IPS-15b (cell line): ENCODE measurements around the gene MZT1.
"Not testable (repeated sequence)": the region's sequence is repeated elsewhere in the genome, so short reads cannot be mapped to it uniquely, and the experiment has no call there.

Source experiments
- H3K27me3 ChIP-seq: one replicate; pipeline ENCODE4 v1.6.1; 2013; ENCODE audit warnings: low read length; ENCODE audit not compliant: control insufficient read depth, insufficient read depth
- H3K36me3 ChIP-seq: one replicate; pipeline ENCODE4 v1.6.1; 2013; ENCODE audit warnings: low read length; ENCODE audit not compliant: control insufficient read depth, insufficient read depth
- H3K4me1 ChIP-seq: one replicate; pipeline ENCODE4 v1.6.1; 2013; ENCODE audit warnings: mild to moderate bottlenecking, low read length; ENCODE audit not compliant: control insufficient read depth, insufficient read depth
- H3K4me3 ChIP-seq: one replicate; pipeline ENCODE4 v1.5.1; 2013; ENCODE audit warnings: low read depth, low read length
- H3K9ac ChIP-seq: one replicate; pipeline ENCODE4 v1.6.1; 2013; ENCODE audit warnings: low read depth, mild to moderate bottlenecking, low read length
- H3K9me3 ChIP-seq: one replicate; pipeline ENCODE4 v1.6.1; 2013; ENCODE audit warnings: mild to moderate bottlenecking, low read length; ENCODE audit not compliant: control insufficient read depth, insufficient read depth

Gene MZT1

DNA sequence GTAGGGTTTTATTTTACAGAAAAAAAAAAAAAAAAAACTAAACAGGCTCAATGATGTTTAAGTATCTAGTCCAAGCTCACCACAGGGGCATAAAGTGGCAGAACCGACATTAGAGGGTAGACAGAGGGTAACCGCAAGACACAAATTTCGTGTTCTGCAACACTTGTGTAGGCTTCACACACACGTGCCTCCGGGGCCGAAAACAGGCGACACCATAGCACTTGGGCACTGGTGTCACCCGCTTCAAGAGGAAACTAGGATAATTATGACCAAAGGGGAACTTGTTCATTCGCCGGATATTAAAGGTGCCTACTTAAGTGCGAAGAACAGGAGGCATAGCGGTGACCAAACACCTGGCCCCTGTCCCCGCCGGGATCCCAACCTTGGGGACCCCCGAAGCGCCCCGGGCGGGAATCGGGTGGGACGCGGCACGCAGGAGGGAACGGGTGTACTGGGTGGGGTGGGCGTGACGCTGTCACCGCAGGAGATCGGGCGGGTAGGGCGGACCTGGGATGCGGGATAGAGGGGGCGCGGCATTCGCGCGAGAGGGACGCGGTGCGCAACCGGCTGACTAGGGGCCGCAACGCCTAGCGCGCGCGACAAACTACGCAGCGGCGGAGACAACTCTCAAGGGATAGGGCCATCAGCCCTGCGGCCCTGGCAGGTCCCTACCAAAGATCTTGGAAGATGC, 558 bp downstream of the MZT1 start:
- Histone ChIP-seq H3K4me1 (no peaks in the 10 kb centered on the region), H3K9me3 (no peaks in the 10 kb centered on the region), H3K4me3 (peak overlapping the region; percentile 94), H3K36me3 (peaks cover 3% of the 10 kb centered on the region), H3K27me3 (no peaks in the 10 kb centered on the region), H3K9ac (peak overlapping the region; percentile 67)

DNA sequence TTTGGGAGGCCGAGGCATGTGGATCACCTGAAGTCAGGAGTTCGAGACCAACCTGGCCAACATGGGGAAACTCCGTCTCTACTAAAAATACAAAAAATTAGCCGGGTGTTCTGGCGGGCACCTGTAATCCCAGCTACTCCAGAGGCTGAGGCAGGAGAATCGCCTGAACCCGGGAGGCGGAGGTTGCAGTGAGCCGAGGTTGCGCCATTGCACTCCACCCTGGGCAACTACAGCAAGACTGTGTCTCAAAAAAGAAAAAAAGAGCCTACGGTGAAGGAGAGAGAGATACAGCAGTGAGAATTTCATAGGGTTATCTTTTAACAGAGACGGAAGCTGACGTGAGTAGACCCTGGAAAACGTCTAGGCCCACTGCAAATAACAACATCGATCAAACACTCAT, 1.2 kb downstream of the MZT1 start:
- peak overlapping the region; percentile 94 for H3K4me3 ChIP-seq
- H3K9me3 ChIP-seq, H3K9ac ChIP-seq, H3K4me1 ChIP-seq, H3K36me3 ChIP-seq, H3K27me3 ChIP-seq: not testable (repeated sequence)

DNA sequence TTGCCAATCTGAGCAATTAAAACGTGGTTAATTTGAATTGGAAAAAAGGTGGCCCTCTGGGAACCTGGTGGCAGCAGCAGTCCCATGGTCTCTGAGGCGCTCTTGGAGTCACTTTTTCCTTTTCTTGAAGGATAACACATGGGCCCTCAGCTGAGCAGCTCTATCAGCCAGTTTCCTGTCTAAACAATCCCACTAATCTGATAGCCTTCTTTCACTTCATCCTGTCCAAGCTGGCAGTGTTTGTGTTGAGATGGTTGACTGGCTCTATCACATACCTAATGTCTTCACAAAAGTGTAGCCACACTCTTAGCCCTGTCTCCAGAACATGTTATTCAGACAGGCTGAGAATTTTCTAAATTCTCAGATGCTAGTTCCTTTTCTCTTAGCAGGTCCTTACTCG, 10.7 kb downstream of the MZT1 start:
- Histone ChIP-seq H3K36me3 (peaks cover 6% of the 10 kb centered on the region), H3K9ac (no peak overlapping the region), H3K4me3 (no peak overlapping the region), H3K9me3 (no peaks in the 10 kb centered on the region), H3K4me1 (no peaks in the 10 kb centered on the region), H3K27me3 (no peaks in the 10 kb centered on the region)

DNA sequence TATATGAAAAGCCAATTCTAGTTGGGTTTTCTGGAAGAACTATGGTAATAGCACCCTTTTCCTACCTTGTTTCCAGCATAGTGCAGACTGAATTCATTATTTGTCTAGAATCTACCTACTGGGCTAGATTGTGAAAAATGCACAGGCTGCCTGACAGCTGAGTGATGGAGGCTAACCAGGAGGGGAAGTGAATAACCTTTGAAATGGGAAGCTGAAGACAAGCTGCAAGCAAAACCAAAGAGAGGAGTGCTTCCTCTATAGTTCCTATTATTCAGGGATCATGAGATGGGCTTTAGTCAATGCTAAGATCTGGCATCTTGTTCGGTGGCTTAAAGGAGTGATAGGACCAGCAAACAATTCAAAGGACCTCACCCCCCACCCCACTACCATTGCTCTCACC, 26.9 kb downstream of the MZT1 start:
- H3K27me3 ChIP-seq: no peaks in the 10 kb centered on the region
- no peaks in the 10 kb centered on the region for H3K4me1 ChIP-seq
- H3K9ac ChIP-seq: no peak overlapping the region
- H3K36me3 ChIP-seq: no peaks in the 10 kb centered on the region
- no peak overlapping the region for H3K4me3 ChIP-seq
- H3K9me3 ChIP-seq: no peaks in the 10 kb centered on the region

DNA sequence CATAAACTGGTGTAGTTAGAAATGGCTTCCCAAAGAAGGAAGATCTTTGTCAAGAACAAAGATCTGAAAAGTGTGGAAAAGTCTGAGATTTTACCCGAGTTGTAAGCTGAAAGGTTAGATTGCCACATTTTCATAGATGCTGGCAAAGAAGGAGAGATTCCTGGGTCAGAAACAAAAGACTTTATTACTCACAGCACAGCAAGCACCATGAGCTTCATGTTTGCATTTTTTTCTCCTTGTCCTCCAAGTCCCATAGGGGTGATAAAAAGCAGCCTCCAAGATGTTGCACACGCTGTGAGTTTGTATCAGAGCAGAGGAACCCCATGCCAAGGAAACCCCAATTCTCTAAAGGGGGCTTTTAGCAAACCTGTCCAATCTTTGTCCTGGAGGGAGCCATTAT, 29.3 kb downstream of the MZT1 start:
- Histone ChIP-seq H3K36me3 (no peaks in the 10 kb centered on the region), H3K27me3 (no peaks in the 10 kb centered on the region), H3K9me3 (peaks cover under 1% of the 10 kb centered on the region), H3K4me3 (no peak overlapping the region), H3K9ac (no peak overlapping the region), H3K4me1 (no peaks in the 10 kb centered on the region)

DNA sequence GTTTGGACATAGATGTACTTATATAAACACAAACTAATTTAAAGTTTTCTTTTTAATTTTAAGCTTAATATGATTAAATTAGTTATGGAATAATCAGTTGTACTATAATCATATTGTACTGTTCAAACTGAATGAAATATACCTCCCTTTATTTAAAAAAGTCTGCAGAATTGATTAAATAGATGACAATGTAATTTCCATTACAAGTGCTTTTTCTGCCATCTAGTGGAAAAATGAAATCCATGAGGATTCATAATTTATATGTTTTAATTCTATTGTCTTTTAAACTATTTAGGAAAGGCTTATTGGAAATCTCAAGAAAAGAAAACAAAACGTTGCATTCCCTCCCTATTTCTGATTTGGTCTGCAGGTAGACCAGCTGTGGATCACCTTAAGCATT, 30.9 kb downstream of the MZT1 start:
- no peak overlapping the region for H3K9ac ChIP-seq
- H3K27me3 ChIP-seq: no peaks in the 10 kb centered on the region
- peaks cover 7% of the 10 kb centered on the region for H3K9me3 ChIP-seq
- H3K4me1 ChIP-seq: no peaks in the 10 kb centered on the region
- H3K36me3 ChIP-seq: no peaks in the 10 kb centered on the region
- H3K4me3 ChIP-seq: no peak overlapping the region

DNA sequence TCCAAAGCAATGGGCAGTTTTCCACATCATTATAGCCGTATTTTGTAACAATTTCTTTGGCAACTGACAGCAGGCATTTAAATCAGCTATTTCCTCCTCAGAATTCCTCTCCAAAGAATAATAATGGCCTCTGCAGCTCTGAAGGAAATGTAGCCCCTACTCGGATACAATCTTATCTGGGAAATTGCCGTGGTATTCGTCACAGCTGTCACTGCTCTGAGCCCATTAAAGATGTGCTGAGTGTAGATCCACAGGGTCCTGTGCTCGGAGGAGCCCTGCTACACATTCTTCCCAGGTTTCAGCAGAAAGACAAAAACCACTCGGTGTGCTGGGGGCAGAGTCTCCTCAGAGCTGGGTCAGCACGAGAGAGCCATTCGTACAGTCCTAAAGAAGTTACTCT, 33.1 kb downstream of the MZT1 start:
- H3K4me3 ChIP-seq: no peak overlapping the region
- H3K9me3 ChIP-seq: peaks cover 7% of the 10 kb centered on the region
- no peaks in the 10 kb centered on the region for H3K4me1 ChIP-seq
- no peak overlapping the region for H3K9ac ChIP-seq
- no peaks in the 10 kb centered on the region for H3K36me3 ChIP-seq
- no peaks in the 10 kb centered on the region for H3K27me3 ChIP-seq

DNA sequence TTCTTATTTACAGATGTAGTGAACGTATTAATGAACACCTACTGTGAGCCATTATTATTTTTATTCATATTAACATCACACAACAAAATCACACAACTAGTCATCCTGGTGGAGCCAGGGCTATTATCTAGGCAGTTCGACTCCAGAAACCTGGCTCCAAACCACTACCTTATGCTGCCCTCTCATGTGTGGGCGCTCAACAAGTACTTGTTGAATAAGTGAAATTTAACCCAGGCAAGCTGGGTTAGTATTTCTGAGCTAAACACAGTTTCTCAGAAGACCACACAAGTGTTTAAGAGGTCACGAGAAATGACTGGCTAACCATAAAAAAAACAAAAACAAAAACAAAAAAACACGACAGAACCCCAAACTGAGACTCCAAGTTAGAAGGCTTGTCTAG, 33.6 kb downstream of the MZT1 start:
- Histone ChIP-seq H3K9me3 (peaks cover 7% of the 10 kb centered on the region), H3K36me3 (no peaks in the 10 kb centered on the region), H3K9ac (no peak overlapping the region), H3K4me3 (no peak overlapping the region), H3K4me1 (no peaks in the 10 kb centered on the region), H3K27me3 (no peaks in the 10 kb centered on the region)

DNA sequence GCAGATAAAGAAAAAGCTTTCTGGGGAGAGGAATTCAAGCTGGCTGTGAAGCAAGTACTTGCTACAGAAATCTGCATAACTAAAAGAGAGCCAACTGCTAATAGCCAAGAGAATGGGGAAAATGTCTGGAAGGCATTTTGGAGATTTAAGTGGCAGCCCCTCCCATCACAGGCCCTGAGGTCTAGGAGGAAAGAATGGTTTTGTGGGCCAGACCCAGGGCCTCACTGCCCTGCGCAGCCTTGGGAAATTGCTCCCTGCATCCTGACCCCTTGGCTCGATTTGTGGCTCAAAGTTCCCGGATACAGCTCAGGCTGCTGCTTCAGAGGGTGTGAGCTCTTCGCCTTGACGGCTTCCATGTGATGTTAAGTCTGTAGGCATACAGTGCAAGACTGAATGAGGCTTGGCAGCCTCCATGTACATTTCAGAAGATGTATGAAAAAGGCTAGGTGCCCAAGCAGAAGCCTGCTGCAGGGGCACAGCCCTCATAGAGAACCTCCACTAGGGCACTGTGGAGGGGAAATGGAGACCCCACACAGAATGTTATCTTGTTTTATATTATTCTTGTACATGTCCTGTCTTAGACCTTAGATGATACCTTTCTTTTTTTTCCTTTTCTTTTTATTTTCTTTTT, 34.4 kb downstream of the MZT1 start:
- Histone ChIP-seq H3K36me3 (no peaks in the 10 kb centered on the region), H3K27me3 (no peaks in the 10 kb centered on the region), H3K9ac (no peak overlapping the region), H3K4me3 (no peak overlapping the region), H3K4me1 (no peaks in the 10 kb centered on the region), H3K9me3 (peaks cover 7% of the 10 kb centered on the region)

DNA sequence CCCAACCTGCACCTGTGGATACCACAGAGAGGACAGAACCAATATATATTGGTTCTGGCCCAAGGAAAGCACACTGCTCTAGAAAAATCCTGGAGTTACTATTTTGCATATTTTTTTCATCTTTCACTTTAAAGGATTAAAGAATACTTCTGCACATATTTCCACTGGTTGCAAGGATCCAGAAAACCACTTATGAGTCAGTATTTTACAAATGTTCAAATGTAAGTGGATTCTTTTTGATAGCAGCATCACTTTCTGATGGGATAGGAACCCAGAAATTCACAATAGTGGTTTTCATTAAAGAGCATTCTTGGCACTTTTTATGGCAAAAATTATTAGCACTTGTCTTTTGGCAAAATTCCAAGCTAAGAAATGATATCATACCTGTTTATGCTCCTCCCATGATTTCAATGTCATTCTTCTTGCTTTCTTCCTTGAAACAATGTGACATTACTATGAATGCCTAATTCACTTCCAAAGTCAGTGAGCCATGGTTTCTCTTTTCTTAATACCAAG, 38.2 kb downstream of the MZT1 start:
- Histone ChIP-seq H3K9me3 (peaks cover 7% of the 10 kb centered on the region), H3K36me3 (no peaks in the 10 kb centered on the region), H3K27me3 (no peaks in the 10 kb centered on the region), H3K4me1 (no peaks in the 10 kb centered on the region), H3K9ac (no peak overlapping the region), H3K4me3 (no peak overlapping the region)

DNA sequence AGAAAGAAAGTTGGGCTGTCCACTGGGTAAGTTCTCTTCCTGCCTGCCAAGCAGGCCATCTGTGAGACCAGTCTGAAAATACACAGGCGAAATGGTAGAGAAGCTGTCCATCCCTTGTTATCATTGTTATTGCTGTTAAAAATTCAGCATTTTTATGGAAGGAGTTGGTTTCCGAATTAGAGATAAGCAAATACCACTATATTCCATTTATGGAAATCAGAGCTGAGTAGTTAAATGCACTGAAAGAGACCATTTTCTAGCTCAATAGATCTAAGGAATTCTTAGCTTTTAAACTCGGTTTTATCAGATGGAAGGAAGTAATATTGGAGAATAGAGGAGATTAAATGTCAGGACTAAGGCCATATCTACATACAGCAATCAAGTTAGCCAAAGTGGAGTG, 40.7 kb downstream of the MZT1 start:
- no peaks in the 10 kb centered on the region for H3K9me3 ChIP-seq
- H3K4me3 ChIP-seq: no peak overlapping the region
- H3K9ac ChIP-seq: no peak overlapping the region
- no peaks in the 10 kb centered on the region for H3K27me3 ChIP-seq
- H3K4me1 ChIP-seq: no peaks in the 10 kb centered on the region
- no peaks in the 10 kb centered on the region for H3K36me3 ChIP-seq

DNA sequence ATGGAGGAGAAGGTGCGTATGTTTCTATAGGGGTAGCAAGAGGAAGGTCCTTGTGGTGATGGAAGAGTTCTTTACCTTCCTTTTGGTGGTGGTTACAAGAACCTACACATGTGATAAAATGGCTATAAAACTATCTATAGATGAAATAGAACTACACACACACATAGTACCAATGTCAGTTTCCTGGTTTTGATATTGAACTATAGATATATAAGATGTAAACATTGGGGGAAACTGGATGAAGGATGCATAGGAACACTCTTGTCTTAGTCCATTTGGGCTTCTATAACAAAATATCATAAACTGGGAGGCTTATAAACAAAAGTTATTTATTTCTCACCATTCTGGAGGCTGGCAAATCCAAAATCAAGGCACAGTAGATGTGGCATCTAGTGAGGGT, 47.1 kb downstream of the MZT1 start:
- Histone ChIP-seq H3K4me1 (peaks cover 2% of the 10 kb centered on the region), H3K27me3 (no peaks in the 10 kb centered on the region), H3K4me3 (no peak overlapping the region), H3K36me3 (no peaks in the 10 kb centered on the region), H3K9ac (no peak overlapping the region), H3K9me3 (no peaks in the 10 kb centered on the region)
